GM19099 (cell line): ENCODE measurements around the gene ANKRD17.

Source experiments
- POLR2A ChIP-seq: IDR thresholded peaks from 3 replicates; pipeline ENCODE4 v1.6.1; 2011; ENCODE audit warnings: low read depth; ENCODE audit not compliant: insufficient read length; ENCODE audit errors: extremely low read depth

The ANKRD17 gene

GRCh38 chr4:73258686-73259570, at the start of gene ANKRD17:
Gene ANKRD17 (minus strand): TSS chr4:73258798. CDS start chr4:73258668, 130 bp downstream.
- peak; percentile 97 for TF ChIP-seq POLR2A

- TF ChIP-seq POLR2A, result no peak
Measured at GRCh38 chr4:73308286-73308685, 49.7 kb upstream of the ANKRD17 start.

- no peak for TF ChIP-seq POLR2A
Measured at GRCh38 chr4:73303711-73304110, 45.1 kb upstream of the ANKRD17 start.

GRCh38 chr4:73299548-73300280, 41.1 kb upstream of the ANKRD17 start:
- no peak for TF ChIP-seq POLR2A

- TF ChIP-seq POLR2A, result no peak
Measured at GRCh38 chr4:73281982-73282381, 23.4 kb upstream of the ANKRD17 start.

GRCh38 chr4:73281396-73281795, 22.8 kb upstream of the ANKRD17 start:
- no peak for TF ChIP-seq POLR2A

DNA sequence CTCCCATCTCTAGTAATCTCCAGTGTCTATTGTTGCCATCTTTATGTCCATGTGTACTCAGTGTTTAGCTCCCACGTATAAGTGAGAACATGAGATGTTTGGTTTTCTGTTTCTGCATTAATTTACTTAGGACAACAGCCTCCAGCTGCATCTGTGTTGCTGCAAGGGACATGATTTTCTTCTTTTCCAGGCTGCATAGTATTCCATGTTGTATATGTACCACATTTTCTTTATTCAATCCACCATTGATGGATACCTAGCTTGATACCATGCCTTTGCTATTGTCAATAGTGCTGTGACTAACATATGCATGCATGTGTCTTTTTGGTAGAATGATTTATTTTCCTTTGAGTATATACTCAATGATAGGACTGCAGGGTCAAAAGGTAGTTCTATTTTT, 18.6 kb upstream of the ANKRD17 start:
- no peak for TF ChIP-seq POLR2A

DNA sequence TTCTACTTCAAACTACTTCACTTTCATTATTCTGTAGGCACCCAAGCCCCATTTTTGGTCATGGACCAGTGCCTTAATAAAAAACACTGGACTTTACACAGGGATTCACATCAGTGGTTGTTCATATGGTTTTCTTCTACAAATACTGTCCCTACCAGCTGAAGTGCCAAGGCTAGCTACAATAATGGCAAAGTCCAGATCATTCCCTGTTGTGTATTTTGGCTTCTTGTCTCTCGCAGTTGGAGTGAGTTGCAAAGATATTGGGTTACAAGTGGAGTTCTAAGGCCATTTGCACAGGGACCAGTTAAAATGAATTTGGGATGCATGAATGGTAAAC, 16.7 kb upstream of the ANKRD17 start:
- no peak for TF ChIP-seq POLR2A

DNA sequence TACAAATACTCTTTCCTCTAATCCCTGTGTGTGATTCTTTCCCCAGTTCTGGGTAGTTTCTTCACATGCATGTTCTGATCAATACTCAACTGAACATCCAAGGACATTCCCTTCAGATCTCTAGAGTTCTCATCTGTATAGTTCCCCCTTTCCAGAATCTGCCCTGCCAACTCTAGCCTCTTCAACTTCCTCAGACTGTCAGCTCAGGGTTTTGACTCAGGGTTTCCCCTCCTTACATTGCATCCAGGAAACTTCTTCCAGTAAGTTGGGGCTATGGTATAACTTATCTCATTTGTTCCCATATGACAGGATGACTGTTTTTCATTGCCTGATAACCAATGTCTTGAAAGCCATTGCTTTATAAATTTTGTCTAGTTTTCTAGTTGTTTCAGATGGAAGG, 14.2 kb upstream of the ANKRD17 start:
- no peak for TF ChIP-seq POLR2A

GRCh38 chr4:73267050-73267449, 8.5 kb upstream of the ANKRD17 start:
- no peak for TF ChIP-seq POLR2A

- no peak for TF ChIP-seq POLR2A
Measured at GRCh38 chr4:73259571-73260090, 1.0 kb upstream of the ANKRD17 start.

DNA sequence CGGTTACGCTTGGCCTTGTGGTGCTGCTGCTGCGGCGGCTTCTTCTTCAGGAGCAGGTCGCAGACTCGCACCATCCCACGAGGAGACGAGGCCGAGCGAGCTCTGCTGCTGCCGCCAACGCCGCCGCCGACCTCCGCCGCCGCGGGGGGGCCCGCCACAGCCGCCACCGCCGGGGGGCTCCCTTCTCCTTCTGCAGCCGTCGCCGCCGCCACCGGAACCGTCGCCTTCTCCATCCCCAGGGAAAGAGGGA, 237 bp downstream of the ANKRD17 start:
- TF ChIP-seq POLR2A, result no peak

DNA sequence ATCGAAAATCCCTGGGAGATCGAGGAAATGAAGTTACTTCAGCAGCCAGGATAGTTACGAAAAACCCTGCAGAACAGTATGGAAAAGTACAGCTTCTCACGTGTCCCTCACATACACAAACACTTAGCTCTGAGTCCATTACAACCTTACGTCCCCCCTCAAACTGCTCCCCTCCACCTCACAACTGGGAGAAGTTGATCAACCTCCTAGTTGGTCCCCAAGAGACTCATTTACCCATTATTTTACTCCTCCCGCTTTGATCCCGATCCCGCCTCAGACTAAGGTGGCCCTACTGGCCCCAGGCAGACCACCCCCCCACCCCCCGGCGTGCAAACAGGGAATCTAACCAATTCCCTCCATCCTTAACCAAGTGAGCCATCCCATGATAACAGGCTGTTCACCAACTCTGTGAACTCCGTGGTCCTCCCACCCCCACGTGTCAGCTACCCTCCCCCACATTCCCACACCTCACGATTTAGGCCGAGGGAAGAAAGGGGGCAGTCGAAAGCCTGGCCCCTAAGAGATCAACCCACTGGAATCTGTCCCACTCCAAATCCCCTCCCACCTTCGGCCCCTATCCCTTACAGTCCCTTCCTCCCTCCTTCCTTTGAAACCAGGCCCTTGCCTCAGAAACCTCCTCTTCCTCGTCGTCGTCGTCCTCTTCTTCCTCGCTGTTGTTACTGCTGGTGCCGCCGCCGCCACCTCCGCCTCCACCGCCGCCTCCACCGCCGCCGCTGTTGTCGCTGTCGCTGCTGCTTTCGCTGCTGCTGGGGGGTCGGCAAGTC, 755 bp downstream of the ANKRD17 start:
- no peak for TF ChIP-seq POLR2A

GRCh38 chr4:73257234-73257633, 1.4 kb downstream of the ANKRD17 start:
- TF ChIP-seq POLR2A, result no peak

- TF ChIP-seq POLR2A, result no peak
Measured at GRCh38 chr4:73252001-73252400, 6.6 kb downstream of the ANKRD17 start.
